GM12878 (cell line): ENCODE data around the gene SEL1L. TPM values are rescaled to one million over a fixed set of nuclear protein-coding genes. Genes with fewer than 3 reads are reported as not detected.

Experiments used
- ATAC-seq: fragments of 200-7000 bp; cut with Tn5 transposase; 3 replicates; pipeline ENCODE4 v1.9.1; 2020; ENCODE audit warnings: mild to moderate bottlenecking, moderate library complexity
- BruUV-seq: library from RNA; stranded (reverse); fragments of 400-500 nt; replicated peaks from 2 replicates; lab custom pipeline; 2021; lab: Mats Ljungman, UMichigan
- CTCF ChIA-PET: fragments of 300-600 bp; sonication (Branson Sonifier 250); formaldehyde crosslinking; extraction: SDS; loops from one replicate; lab custom pipeline; 2021; ENCODE audit warnings: inconsistent platforms; lab: Yijun Ruan, JAX
- POLR2A ChIA-PET: fragments of 350-600 bp; formaldehyde crosslinking; extraction: SDS; loops from one replicate; lab custom pipeline; 2021; ENCODE audit warnings: inconsistent platforms; lab: Charles Lee
- RAD21 ChIA-PET: fragments of 300-600 bp; sonication (Branson Sonifier 250); formaldehyde crosslinking; loops from one replicate; lab custom pipeline; 2023; ENCODE audit warnings: antibody characterized with exemption; ENCODE audit not compliant: unreplicated experiment; lab: Charles Lee
- SMC1A ChIA-PET: fragments of 300-600 bp; sonication (Branson Sonifier 250); formaldehyde crosslinking; loops from one replicate; lab custom pipeline; 2023; ENCODE audit not compliant: unreplicated experiment, uncharacterized antibody; lab: Charles Lee
- DNase-seq: peaks from one replicate; pipeline ENCODE4 v3.0.0-alpha.2; 2011; ENCODE audit warnings: low read depth, low spot score
- FAIRE-seq: peaks from 3 replicates; lab custom pipeline; 2011; peaks lifted over from hg19 to GRCh38; lab: Jason Lieb, UNC
- H2AFZ ChIP-seq: 2 replicates; pipeline ENCODE4 v1.6.0; 2011; ENCODE audit warnings: low read depth, low read length, control low read depth; ENCODE audit not compliant: control insufficient read depth
- H3K27ac ChIP-seq: 2 replicates; pipeline ENCODE4 v1.5.1; 2011; ENCODE audit warnings: control low read depth; ENCODE audit not compliant: control insufficient read depth, insufficient read depth
- H3K27me3 ChIP-seq, 2 experiments: replicated peaks in 1 of 2; 2 replicates each; pipeline versions ENCODE4 v1.6.0 to v1.6.1; 2011; ENCODE audit warnings: low read length in 1 of 2; ENCODE audit not compliant: control insufficient read depth in 2 of 2, insufficient read depth in 2 of 2
- H3K36me3 ChIP-seq, 2 experiments: 2 replicates each; pipeline ENCODE4 v1.5.1; 2011; ENCODE audit warnings: low read length in 1 of 2; ENCODE audit not compliant: control insufficient read depth in 2 of 2, insufficient read depth in 2 of 2
- H3K4me1 ChIP-seq: 2 replicates; pipeline ENCODE4 v1.6.1; 2011; ENCODE audit warnings: mild to moderate bottlenecking, low read length, moderate library complexity, mixed read lengths; ENCODE audit not compliant: control insufficient read depth, insufficient read depth
- H3K4me2 ChIP-seq: 2 replicates; pipeline ENCODE4 v1.6.0; 2011; ENCODE audit warnings: control low read depth; ENCODE audit not compliant: control insufficient read depth, insufficient read depth
- H3K4me3 ChIP-seq: fragments of 200-600 bp; sonication (generic); 2 replicates; pipeline ENCODE4 v1.5.1; 2016
- H3K79me2 ChIP-seq: 2 replicates; pipeline ENCODE4 v1.6.0; 2011; ENCODE audit warnings: low read length; ENCODE audit not compliant: control insufficient read depth, insufficient read depth
- H3K9ac ChIP-seq: 2 replicates; pipeline ENCODE4 v1.8.0; 2011; ENCODE audit warnings: low read length, control low read depth, mixed read lengths; ENCODE audit not compliant: control insufficient read depth, insufficient read depth
- H3K9me3 ChIP-seq: replicated peaks from 3 replicates; pipeline ENCODE4 v1.5.1; 2011; ENCODE audit warnings: mild to moderate bottlenecking, low read length; ENCODE audit not compliant: control insufficient read depth, insufficient read depth
- H4K20me1 ChIP-seq: 2 replicates; pipeline ENCODE4 v1.6.0; 2011; ENCODE audit not compliant: control insufficient read depth, insufficient read depth
- CBX5 ChIP-seq: sonication (generic); IDR thresholded peaks from 2 replicates; pipeline ENCODE4 v1.6.1; 2016; ENCODE audit warnings: low read depth, moderate library complexity, mild to moderate bottlenecking, inconsistent platforms
- CHD1 ChIP-seq: IDR thresholded peaks from 2 replicates; pipeline ENCODE4 v1.6.1; 2012; ENCODE audit warnings: low read depth, low read length, improper control_type of control experiment
- CTCF ChIP-seq, 3 experiments: IDR thresholded peaks in 2 of 3; conservative IDR thresholded peaks in 1 of 3; 2 replicates each; pipeline ENCODE4 v1.5.1; 2011; ENCODE audit warnings: low read depth in 3 of 3, low read length in 3 of 3, mild to moderate bottlenecking in 3 of 3, control low read depth in 2 of 3, moderate library complexity in 2 of 3, inconsistent platforms in 1 of 3, mixed read lengths in 1 of 3; ENCODE audit not compliant: control insufficient read depth in 2 of 3, insufficient read depth in 1 of 3; ENCODE audit errors: extremely low read depth in 1 of 3
- ESRRA ChIP-seq: IDR thresholded peaks from 2 replicates; pipeline ENCODE4 v1.6.1; 2012; ENCODE audit warnings: mild to moderate bottlenecking, low read length, improper control_type of control experiment
- ETV6 ChIP-seq, 2 experiments: fragments of 450-650 bp in 1 of 2; IDR thresholded peaks in 1 of 2; conservative IDR thresholded peaks in 1 of 2; 2 replicates each; pipeline ENCODE4 v1.6.1; 2014; ENCODE audit warnings: antibody characterized with exemption in 1 of 2, borderline replicate concordance in 1 of 2, low read depth in 1 of 2, mild to moderate bottlenecking in 1 of 2, moderate library complexity in 1 of 2
- FOXM1 ChIP-seq: IDR thresholded peaks from 2 replicates; pipeline ENCODE4 v1.6.1; 2012; ENCODE audit warnings: low read depth, mild to moderate bottlenecking, inconsistent platforms, low read length, moderate library complexity
- RBBP5 ChIP-seq: fragments of 200-600 bp; sonication (generic); conservative IDR thresholded peaks from 2 replicates; pipeline ENCODE4 v1.6.1; 2016
- SMC3 ChIP-seq: IDR thresholded peaks from 2 replicates; pipeline ENCODE4 v1.6.1; 2011; ENCODE audit warnings: low read length, improper control_type of control experiment, borderline replicate concordance
- SP1 ChIP-seq: IDR thresholded peaks from one replicate; pipeline ENCODE4 v1.6.1; 2011; ENCODE audit warnings: low read depth, low read length
- SPI1 ChIP-seq: IDR thresholded peaks from 2 replicates; pipeline ENCODE4 v1.6.1; 2011; ENCODE audit warnings: low read depth, mild to moderate bottlenecking, low read length, moderate library complexity, borderline replicate concordance; ENCODE audit not compliant: insufficient read depth
- SUPT20H ChIP-seq: IDR thresholded peaks from 2 replicates; pipeline ENCODE4 v1.6.1; 2011; ENCODE audit warnings: low read depth, mild to moderate bottlenecking, low read length, moderate library complexity, borderline replicate concordance; ENCODE audit not compliant: control insufficient read depth
- SUZ12 ChIP-seq: fragments of 200-600 bp; sonication (generic); IDR thresholded peaks from one replicate; pipeline ENCODE4 v1.6.1; 2018; ENCODE audit warnings: antibody characterized with exemption, mild to moderate bottlenecking; ENCODE audit not compliant: unreplicated experiment
- WGBS: methylation state at CpG from one replicate; pipeline ENCODE4 v1.1.6; 2016; ENCODE audit warnings: low lambda C conversion rate; ENCODE audit not compliant: insufficient replicate concordance, insufficient coverage; ENCODE audit errors: missing lambda C conversion rate; 5-methylcytosine and 5-hydroxymethylcytosine counted together
- in situ Hi-C: fragments of 300-500 bp; cut with MboI; formaldehyde crosslinking; loops from 9 replicates; pipeline ENCODE4 v1.14.3; 2018; ENCODE audit warnings: mixed read lengths
- intact Hi-C: fragments of 100-400 bp; cut with micrococcal nuclease; formaldehyde crosslinking; loops from one replicate; pipeline ENCODE4 v1.14.2; 2022; ENCODE audit not compliant: unreplicated experiment
- polyA plus RNA-seq, 11 experiments: library from polyadenylated mRNA; depleted of rRNA in 4 of 11; unstranded in 6 of 11; stranded (reverse) in 5 of 11; fragments of >200 nt; fragmentation: Nextera tagmentation in 4 of 11; fragmentation: Illumina TruSeq in 1 of 11; extraction: Ambion mirVana in 4 of 11; extraction: Trizol in 1 of 11; gene quantifications; 1 replicate in 1 of 11; 2 replicates in 10 of 11; pipeline versions ENCODE4 v1.2.1 to v1.2.3, GENCODE V29; 2011 to 2016; ENCODE audit warnings: inconsistent platforms in 2 of 11, missing spikeins in 2 of 11, low read depth in 1 of 11
- total RNA-seq, 4 experiments: library from RNA; depleted of rRNA in 3 of 4; stranded (reverse); fragments of >200 nt in 3 of 4; fragmentation: Illumina TruSeq in 1 of 4; extraction: Trizol in 1 of 4; gene quantifications; 2 replicates each; pipeline versions ENCODE4 v1.2.1 to v1.2.3, GENCODE V29; 2013 to 2021
- TF ChIP-seq, protein P1 (sequence below): fragments of 450-650 bp; formaldehyde crosslinking; IDR thresholded peaks from 2 replicates; pipeline ENCODE4 v1.5.0; 2022; ENCODE audit warnings: mild to moderate bottlenecking, missing genetic modification characterization
- TF ChIP-seq, protein P2 (sequence below): IDR thresholded peaks from 2 replicates; pipeline ENCODE4 v1.6.1; 2011; ENCODE audit warnings: low read depth, low read length, improper control_type of control experiment, borderline replicate concordance

The SEL1L gene
- total and polyA plus RNA-seq, 10 of the 15 experiments (the other 5 are each of a cell fraction or from before 2014, with no cell fraction given): 13.4 to 57.2 (median 31.7) TPM

- SMC1A ChIA-PET: interaction anchor here (0.6 to 4.7 kb wide), 22 partner anchors 9 to 522 kb away, joined by 3 to 47 read pairs (median 4); no protein-coding TSS in a partner anchor
- in situ Hi-C loops (loop anchor here (5.0 kb wide), 1 partner anchor 507 kb away; the partner anchor contains the start of gene TSHR), intact Hi-C loops (loop anchor here (1.0 to 5.0 kb wide), 3 partner anchors 195 to 477 kb away; no protein-coding TSS in a partner anchor)
- CTCF ChIA-PET: interaction anchor here (0.6 to 4.6 kb wide), 41 partner anchors 8 to 745 kb away, joined by 3 to 101 read pairs (median 4); partner anchors contain the start of gene CEP128
- RAD21 ChIA-PET: interaction anchor here (0.6 to 2.1 kb wide), 11 partner anchors 11 to 476 kb away, joined by 3 to 48 read pairs (median 4); no protein-coding TSS in a partner anchor
- Histone ChIP-seq H3K9me3 (no peaks in the 10 kb centered on the region), H3K36me3 (no peaks in the 10 kb centered on the region), H3K4me2 (peak overlapping the region; percentile 96), H3K9ac (peak overlapping the region; percentile 69), H4K20me1 (no peaks in the 10 kb centered on the region), H3K4me1 (peaks cover 5% of the 10 kb centered on the region), H2AFZ (peak overlapping the region; percentile 100), H3K27ac (peak overlapping the region; percentile 83), H3K4me3 (peak overlapping the region; percentile 77; the same call in 1 of the 2 replicates), H3K27me3 (no peaks in the 10 kb centered on the region), H3K79me2 (no peaks in the 10 kb centered on the region)
- WGBS: 20% methylated on average over 15 of the region's 15 CpGs
- FAIRE-seq (peak; percentile 64), DNase-seq (peak; percentile 64), ATAC-seq (peak; percentile 76)
- BruUV-seq: no TSS peak
- POLR2A ChIA-PET: interaction anchor here (1.6 kb wide), 1 partner anchor 69 kb away, joined by 5 read pairs; the partner anchor contains the start of gene SEL1L
- TF ChIP-seq SP1 (no peak), CTCF (IDR thresholded peaks at IDR 0.05 in 2 of 3, conservative IDR thresholded peaks at IDR 0.05 in 1 of 3; ENCODE audit: control insufficient read depth in 2 of 3, extremely low read depth in 1 of 3, insufficient read depth in 1 of 3, low read depth in 3 of 3, low read length in 3 of 3) (peak; percentile 82 to 92 (median 87)), SMC3 (peak; percentile 77; the same call in 1 of the 2 replicates), SUPT20H (no peak), CHD1 (no peak), FOXM1 (peak; percentile 52; the same call in 1 of the 2 replicates), ESRRA (no peak), SUZ12 (no peak), CBX5 (no peak), RBBP5 (no peak), SPI1 (peak; percentile 75; the same call in 1 of the 2 replicates), ETV6 (conservative IDR thresholded peaks at IDR 0.05 in 1 of 2, IDR thresholded peaks at IDR 0.05 in 1 of 2; ENCODE audit: borderline replicate concordance in 1 of 2, low read depth in 1 of 2) (0 out of 4 replicates have a peak, but pooled peaks of 1 of the 2 experiments have one; percentile 11)
- TF ChIP-seq, protein P1, sequence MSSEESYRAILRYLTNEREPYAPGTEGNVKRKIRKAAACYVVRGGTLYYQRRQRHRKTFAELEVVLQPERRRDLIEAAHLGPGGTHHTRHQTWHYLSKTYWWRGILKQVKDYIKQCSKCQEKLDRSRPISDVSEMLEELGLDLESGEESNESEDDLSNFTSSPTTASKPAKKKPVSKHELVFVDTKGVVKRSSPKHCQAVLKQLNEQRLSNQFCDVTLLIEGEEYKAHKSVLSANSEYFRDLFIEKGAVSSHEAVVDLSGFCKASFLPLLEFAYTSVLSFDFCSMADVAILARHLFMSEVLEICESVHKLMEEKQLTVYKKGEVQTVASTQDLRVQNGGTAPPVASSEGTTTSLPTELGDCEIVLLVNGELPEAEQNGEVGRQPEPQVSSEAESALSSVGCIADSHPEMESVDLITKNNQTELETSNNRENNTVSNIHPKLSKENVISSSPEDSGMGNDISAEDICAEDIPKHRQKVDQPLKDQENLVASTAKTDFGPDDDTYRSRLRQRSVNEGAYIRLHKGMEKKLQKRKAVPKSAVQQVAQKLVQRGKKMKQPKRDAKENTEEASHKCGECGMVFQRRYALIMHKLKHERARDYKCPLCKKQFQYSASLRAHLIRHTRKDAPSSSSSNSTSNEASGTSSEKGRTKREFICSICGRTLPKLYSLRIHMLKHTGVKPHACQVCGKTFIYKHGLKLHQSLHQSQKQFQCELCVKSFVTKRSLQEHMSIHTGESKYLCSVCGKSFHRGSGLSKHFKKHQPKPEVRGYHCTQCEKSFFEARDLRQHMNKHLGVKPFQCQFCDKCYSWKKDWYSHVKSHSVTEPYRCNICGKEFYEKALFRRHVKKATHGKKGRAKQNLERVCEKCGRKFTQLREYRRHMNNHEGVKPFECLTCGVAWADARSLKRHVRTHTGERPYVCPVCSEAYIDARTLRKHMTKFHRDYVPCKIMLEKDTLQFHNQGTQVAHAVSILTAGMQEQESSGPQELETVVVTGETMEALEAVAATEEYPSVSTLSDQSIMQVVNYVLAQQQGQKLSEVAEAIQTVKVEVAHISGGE (CRISPR knock-in tag): no peak
- TF ChIP-seq, protein P2, sequence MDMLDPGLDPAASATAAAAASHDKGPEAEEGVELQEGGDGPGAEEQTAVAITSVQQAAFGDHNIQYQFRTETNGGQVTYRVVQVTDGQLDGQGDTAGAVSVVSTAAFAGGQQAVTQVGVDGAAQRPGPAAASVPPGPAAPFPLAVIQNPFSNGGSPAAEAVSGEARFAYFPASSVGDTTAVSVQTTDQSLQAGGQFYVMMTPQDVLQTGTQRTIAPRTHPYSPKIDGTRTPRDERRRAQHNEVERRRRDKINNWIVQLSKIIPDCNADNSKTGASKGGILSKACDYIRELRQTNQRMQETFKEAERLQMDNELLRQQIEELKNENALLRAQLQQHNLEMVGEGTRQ: no peak
Observed at GRCh38 chr14:81464253-81465002, 69.2 kb downstream of the SEL1L start.
